Heart left ventricle (tissue), 16 donors: ENCODE measurements around the gene FAM241B. TPM values are rescaled to one million over a fixed set of nuclear protein-coding genes. Genes with fewer than 3 reads are reported as not detected.

ENCODE experiments used
- ATAC-seq, 4 donors: fragments of 200-7000 bp; cut with Tn5 transposase; one replicate each; pipeline ENCODE4 v1.9.1; 2020 to 2022; ENCODE audit warnings: moderate library complexity in 4 of 4, mild to moderate bottlenecking in 3 of 4, moderate number of reproducible peaks in 1 of 4
- DNase-seq, 5 donors: peaks; one replicate each; pipeline ENCODE4 v3.0.0-alpha.2; 2020
- H3K27ac ChIP-seq, 12 donors: fragments of 200-600 bp; sonication (generic) in 4 of 12; one replicate each; pipeline versions ENCODE4 v1.5.0 to v1.8.0; 2016 to 2022; ENCODE audit warnings: mild to moderate bottlenecking in 2 of 12
- H3K27me3 ChIP-seq, 9 donors: fragments of 200-600 bp; sonication (generic) in 2 of 9; one replicate each; pipeline versions ENCODE4 v1.5.1 to v1.8.0; 2016 to 2022; ENCODE audit warnings: mild to moderate bottlenecking in 3 of 9
- H3K36me3 ChIP-seq, 9 donors: fragments of 200-600 bp; sonication (generic) in 2 of 9; one replicate each; pipeline versions ENCODE4 v1.5.0 to v1.8.0; 2018 to 2022; ENCODE audit warnings: mild to moderate bottlenecking in 2 of 9
- H3K4me1 ChIP-seq, 12 donors: fragments of 200-600 bp; sonication (generic) in 4 of 12; one replicate each; pipeline versions ENCODE4 v1.5.0 to v1.8.0; 2016 to 2022; ENCODE audit warnings: mild to moderate bottlenecking in 3 of 12
- H3K4me3 ChIP-seq, 12 donors: fragments of 200-600 bp; sonication (generic) in 4 of 12; one replicate each; pipeline versions ENCODE4 v1.5.0 to v1.8.0; 2017 to 2022; ENCODE audit warnings: mild to moderate bottlenecking in 9 of 12, moderate library complexity in 4 of 12
- H3K9me3 ChIP-seq, 12 donors: fragments of 200-600 bp; sonication (generic) in 4 of 12; one replicate each; pipeline versions ENCODE4 v1.5.0 to v1.8.0; 2016 to 2022; ENCODE audit warnings: mild to moderate bottlenecking in 1 of 12
- CTCF ChIP-seq, 12 donors: fragments of 200-600 bp; sonication (generic) in 4 of 12; IDR thresholded peaks; one replicate each; pipeline versions ENCODE4 v1.5.0 to v1.8.0; 2018 to 2022; ENCODE audit warnings: antibody characterized with exemption in 12 of 12, mild to moderate bottlenecking in 5 of 12
- POLR2A ChIP-seq, 2 donors: fragments of 450-650 bp; IDR thresholded peaks; one replicate each; pipeline ENCODE4 v1.6.1; 2017; ENCODE audit warnings: antibody characterized with exemption in 2 of 2, mild to moderate bottlenecking in 2 of 2, moderate library complexity in 2 of 2
- whole genome bisulfite sequencing, 4 donors: extraction: QIAGEN DNeasy Blood & Tissue Kit in 2 of 4; methylation state at CpG; one replicate each; pipeline versions ENCODE4 v1.1.5 to v1.1.7; 2013 to 2018; 5-methylcytosine and 5-hydroxymethylcytosine counted together
- intact Hi-C, 10 donors: fragments of 100-400 bp; cut with DNase I; formaldehyde crosslinking; loops; one replicate each; pipeline versions ENCODE4 v1.11.1 to v1.14.2; 2022
- polyA plus RNA-seq, 2 donors: library from polyadenylated mRNA; stranded (reverse); fragments of 200-250 nt; gene quantifications; one replicate each; pipeline ENCODE4 v1.2.3, GENCODE V29; 2013
- total RNA-seq, 9 donors: library from RNA; depleted of rRNA in 2 of 9; stranded (reverse); fragments of >200 nt in 2 of 9; fragmentation: NEBNext Ultra II Directional in 3 of 9; extraction: Animal tissue kit (Norgen Biotek cat#: 25700) in 3 of 9; gene quantifications; one replicate each; pipeline versions ENCODE4 v1.1.0 to v1.2.4, GENCODE V29; 2016 to 2023
- donor health status: ischemic (EF 13 %, LVEDD 7.1; RV severe dilation, severe dysfunction).
- donor health status: healthy with polysubstance abuse.
- donor health status: DM: no; HTN: yes; CAD: no.
- donor health status: DM: no; HTN: no; CAD: no.
- donor health status: ischemic (EF 25% LVEDD 6.9; RV normal size, moderate dysfunction).
- donor health status: ischemic (EF 25% LVEDD 5.7; RV mildly dilated, moderate dysfunction).
- donor health status: healthy.
- donor health status: DM: yes; HTN: yes; CAD: no.
- donor health status: ischemic (EF 35%, LVEDD 5.7; RV mildly dilated, moderate dysfunction).
- donor health status: nonischemic (EF 11% LVEDD 7.7; RV severe dilation, severe dysfunction).
- donor health status: DM: yes; HTN: yes; CAD: no.
- donor health status: PGD.
- donor health status: ischemic (EF 29% LVEDD 5.4; RV normal size, mild dysfunction).
- donor health status: nonischemic (EF 23%, LVEDD 6.1; RV moderate dilation, normal function).

Gene FAM241B
- total and polyA plus RNA-seq, 11 donors = 0.64 to 7.8 (median 4.5) TPM

GRCh38 chr10:69666756-69667155 lies 36.7 kb downstream of the FAM241B start:
- no peak overlapping the region for H3K4me3 ChIP-seq
- H3K27me3 ChIP-seq = peaks cover 0 to 32% (median 4%) of the 10 kb centered on the region in 9 donors
- no peaks in the 10 kb centered on the region for H3K36me3 ChIP-seq
- WGBS, 4 donors = 79 to 93% (median 87%) methylated on average over 4 of the region's 4 CpGs
- H3K27ac ChIP-seq = no peak overlapping the region
- peaks cover 0 to 2% (median 0%) of the 10 kb centered on the region in 12 donors for H3K9me3 ChIP-seq
- DNase-seq = no peak
- no peak for ATAC-seq
- no peak for TF ChIP-seq POLR2A (IDR thresholded peaks at IDR 0.05)
- no peaks in the 10 kb centered on the region for H3K4me1 ChIP-seq
- intact Hi-C loops = no loop called here

DNA sequence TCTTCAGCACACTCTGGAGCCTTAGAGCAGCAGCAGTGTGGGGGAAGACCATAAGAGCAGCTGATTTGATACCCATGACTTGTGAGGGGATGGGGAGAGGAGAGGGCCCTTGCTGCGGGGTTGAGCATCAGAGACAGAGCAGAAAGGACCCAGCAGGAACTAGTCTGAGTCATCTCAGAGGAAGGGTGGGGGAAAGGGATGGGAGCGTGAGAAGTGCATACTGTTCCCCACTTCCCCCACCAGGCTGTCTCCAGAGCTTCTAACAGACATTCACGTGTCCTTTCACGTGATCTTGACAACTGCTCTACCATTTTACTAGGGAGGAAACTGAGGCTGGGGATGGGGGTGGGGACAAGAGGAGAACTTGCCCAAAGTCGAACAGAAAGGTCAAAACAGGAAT lies 38.7 kb downstream of the FAM241B start:
- H3K4me1 ChIP-seq = no peaks in the 10 kb centered on the region
- H3K27ac ChIP-seq = no peak overlapping the region
- peaks cover 0 to 4% (median 0%) of the 10 kb centered on the region in 12 donors for H3K9me3 ChIP-seq
- intact Hi-C loops = no loop called here
- H3K36me3 ChIP-seq = no peaks in the 10 kb centered on the region
- no peak overlapping the region for H3K4me3 ChIP-seq
- TF ChIP-seq CTCF (IDR thresholded peaks at IDR 0.05) = no peak
- TF ChIP-seq POLR2A (IDR thresholded peaks at IDR 0.05) = no peak
- no peak for ATAC-seq
- 75 to 93% (median 81%) methylated on average over 5 of the region's 5 CpGs for WGBS, 4 donors
- no peak for DNase-seq
- H3K27me3 ChIP-seq = peaks cover 0 to 32% (median 4%) of the 10 kb centered on the region in 9 donors

DNA sequence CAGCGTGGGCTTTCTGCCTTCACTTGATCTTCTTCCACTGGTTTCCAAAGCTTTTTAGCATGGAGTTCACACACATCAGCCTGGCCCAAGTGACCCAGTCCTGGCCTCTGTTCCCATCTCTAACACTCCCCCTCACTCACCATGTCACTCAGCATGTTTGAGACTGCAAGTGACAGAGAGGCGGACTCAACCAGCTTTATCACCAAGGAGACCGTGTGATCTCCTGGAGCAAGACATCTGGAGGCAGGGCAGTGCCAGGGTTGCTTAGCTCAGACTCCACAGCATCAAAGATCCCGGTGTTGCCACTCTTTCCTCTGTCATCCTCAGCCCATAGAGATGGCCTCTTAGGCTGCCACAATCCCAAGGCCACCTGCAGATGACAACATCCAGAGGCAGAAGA lies 39.4 kb downstream of the FAM241B start:
- Histone ChIP-seq H3K9me3 (peaks cover 0 to 4% (median 0%) of the 10 kb centered on the region in 12 donors), H3K4me1 (no peaks in the 10 kb centered on the region), H3K4me3 (no peak overlapping the region), H3K36me3 (no peaks in the 10 kb centered on the region), H3K27me3 (peaks cover 0 to 32% (median 4%) of the 10 kb centered on the region in 9 donors), H3K27ac (no peak overlapping the region)
- TF ChIP-seq POLR2A (IDR thresholded peaks at IDR 0.05) (no peak), CTCF (IDR thresholded peaks at IDR 0.05) (no peak)
- intact Hi-C loops = no loop called here
- WGBS, 4 donors = 59 to 72% (median 66%) methylated on average over 4 of the region's 4 CpGs
- DNase-seq = no peak
- no peak for ATAC-seq

DNA sequence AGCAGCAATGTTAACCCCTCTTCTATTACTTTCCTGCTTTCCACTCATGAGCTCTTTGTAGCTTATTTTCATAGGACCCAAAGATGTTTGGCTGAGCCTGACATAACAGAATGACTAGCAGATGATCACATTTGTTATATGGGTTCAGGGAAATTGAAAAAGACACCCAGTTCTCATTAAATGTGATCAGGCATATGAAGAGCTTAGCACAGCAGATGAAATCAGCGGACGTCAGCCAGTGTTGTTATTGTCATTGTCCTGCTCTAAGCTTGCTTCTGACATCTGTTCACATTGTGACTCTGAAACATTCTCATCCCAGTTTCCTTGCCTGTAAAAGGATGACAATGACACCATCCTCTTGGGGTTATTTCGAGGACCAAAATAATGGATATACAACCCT lies 43.5 kb downstream of the FAM241B start:
- Histone ChIP-seq H3K27me3 (peaks cover 0 to 27% (median 3%) of the 10 kb centered on the region in 9 donors), H3K4me1 (no peaks in the 10 kb centered on the region)
- WGBS, 4 donors = 79 to 88% (median 80%) methylated on average over 3 of the region's 3 CpGs

More for the DNA sequence above, 43.5 kb downstream of the FAM241B start:
- ATAC-seq (no peak), DNase-seq (no peak)
- H3K9me3 ChIP-seq = peaks cover 0 to 4% (median 0%) of the 10 kb centered on the region in 12 donors
- no peak overlapping the region for H3K4me3 ChIP-seq
- H3K27ac ChIP-seq = no peak overlapping the region
- TF ChIP-seq POLR2A (IDR thresholded peaks at IDR 0.05) (no peak), CTCF (IDR thresholded peaks at IDR 0.05) (no peak)
- intact Hi-C loops = no loop called here
- no peaks in the 10 kb centered on the region for H3K36me3 ChIP-seq
